Mucosa of gallbladder (tissue), 1 donor: ENCODE data around the gene FKBP15. TPM values are rescaled to one million over a fixed set of nuclear protein-coding genes. Genes with fewer than 3 reads are reported as not detected.
"Not testable (repeated sequence)": the region's sequence is repeated elsewhere in the genome, so short reads cannot be mapped to it uniquely, and the experiment has no call there.

Source experiments
- DNase-seq: peaks from one replicate; pipeline ENCODE4 v3.0.0-alpha.2; 2020; ENCODE audit warnings: low spot score
- total RNA-seq: library from RNA; stranded (reverse); gene quantifications from one replicate; pipeline ENCODE4 v1.2.1, GENCODE V29; 2021
- donor health status: DM: no; HTN: no; CAD: no.

FKBP15 gene
- total RNA-seq, 1 donor from 2014 or later, result 28.9 TPM

- DNase-seq, result no peak
These were observed 72.1 kb downstream of the FKBP15 start for GRCh38 chr9:113148781-113149510.

- DNase-seq, result no peak
These were observed 72.7 kb downstream of the FKBP15 start for GRCh38 chr9:113148372-113148705.

- no peak for DNase-seq
These were observed 77.4 kb downstream of the FKBP15 start for GRCh38 chr9:113143432-113144227.

- DNase-seq, result not testable (repeated sequence)
These were observed 80.2 kb downstream of the FKBP15 start for GRCh38 chr9:113140896-113141295.

- DNase-seq, result no peak
These were observed 81.1 kb downstream of the FKBP15 start for GRCh38 chr9:113139953-113140352.

- no peak for DNase-seq
These were observed 81.8 kb downstream of the FKBP15 start for GRCh38 chr9:113139225-113139829.

GRCh38 chr9:113138760-113139159 lies 82.3 kb downstream of the FKBP15 start:
- DNase-seq, result no peak

- DNase-seq, result no peak
These were observed 83.6 kb downstream of the FKBP15 start for GRCh38 chr9:113137196-113138168.

GRCh38 chr9:113131689-113132151 lies 89.4 kb downstream of the FKBP15 start:
- no peak for DNase-seq

- no peak for DNase-seq
These were observed 91.2 kb downstream of the FKBP15 start for GRCh38 chr9:113129884-113130283.

GRCh38 chr9:113129466-113129865 lies 91.6 kb downstream of the FKBP15 start:
- no peak for DNase-seq

- DNase-seq, result no peak
These were observed 95.6 kb downstream of the FKBP15 start for GRCh38 chr9:113125386-113126035.

GRCh38 chr9:113118829-113119228 lies 102.2 kb downstream of the FKBP15 start:
- not testable (repeated sequence) for DNase-seq

Other genes starting within 250 kb of the FKBP15 start
- gene ZNF883, start 209.1 kb downstream of the FKBP15 start, total RNA-seq, result 4.5 TPM
- 2.8 TPM for gene ZFP37, start 164.6 kb downstream of the FKBP15 start, total RNA-seq
- 7.5 TPM for gene SLC31A2, start 70.3 kb downstream of the FKBP15 start, total RNA-seq
- 26.1 TPM for gene SLC31A1, start 267 bp upstream of the FKBP15 start, total RNA-seq
- 29.0 TPM for gene CDC26, start 54.3 kb upstream of the FKBP15 start, total RNA-seq
- 20.1 TPM for gene PRPF4, start 54.4 kb upstream of the FKBP15 start, total RNA-seq
- gene RNF183, start 82.1 kb upstream of the FKBP15 start, total RNA-seq, result 5.3 TPM
- 8.1 TPM for gene WDR31, start 119.0 kb upstream of the FKBP15 start, total RNA-seq
- gene BSPRY, start 128.3 kb upstream of the FKBP15 start, total RNA-seq, result 16.0 TPM
- gene HDHD3, start 155.7 kb upstream of the FKBP15 start, total RNA-seq, result 102 TPM
- gene ALAD, start 180.0 kb upstream of the FKBP15 start, total RNA-seq, result 108 TPM
- gene POLE3, start 189.4 kb upstream of the FKBP15 start, total RNA-seq, result 24.5 TPM
- gene C9orf43, start 189.5 kb upstream of the FKBP15 start, total RNA-seq, result 0.37 TPM
- 142 TPM for gene RGS3, start 242.4 kb upstream of the FKBP15 start, total RNA-seq